ENCODE measurements around the gene SLC22A16. TPM values are rescaled to one million over a fixed set of nuclear protein-coding genes. Genes with fewer than 3 reads are reported as not detected.

SLC22A16 gene
- total and polyA plus RNA-seq, 9 donors, result 0.15 to 3.6 (median 0.42) TPM; not detected in 3

DNA sequence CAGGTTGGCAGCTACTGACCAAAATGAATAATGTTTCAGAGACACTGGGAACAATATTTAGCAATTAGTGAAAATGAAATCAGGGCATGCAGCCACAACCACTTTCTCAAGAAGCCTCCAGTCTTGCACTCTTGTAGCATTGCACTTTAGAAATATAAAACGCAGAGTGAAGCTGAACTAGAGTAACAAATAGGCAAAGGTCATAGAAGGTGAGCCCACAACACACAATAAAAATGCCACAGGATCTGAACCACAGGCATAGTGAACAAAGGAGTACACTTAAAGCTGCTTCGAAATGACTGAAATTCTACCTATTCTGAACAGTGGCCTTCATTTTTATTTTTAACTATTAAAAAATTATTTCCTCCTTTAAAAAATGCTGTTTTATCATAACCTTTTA, 86.0 kb downstream of the SLC22A16 start:
- H3K4me1 ChIP-seq (ENCODE audit: insufficient read depth), result peaks cover 6% of the 10 kb centered on the region
- H3K27ac ChIP-seq, result no peak overlapping the region
- no peak for DNase-seq
- no peaks in the 10 kb centered on the region for H3K27me3 ChIP-seq
- H3K4me3 ChIP-seq, result no peak overlapping the region
- intact Hi-C loops (cut with DNase I), result loop anchor here (2.0 to 10.0 kb wide), 4 partner anchors 206 to 326 kb away; partner anchors contain the start of genes WASF1 (in 3 of the 4) and CDC40 (in 1 of the 4)
- H3K36me3 ChIP-seq, result no peaks in the 10 kb centered on the region
- TF ChIP-seq, protein P1, sequence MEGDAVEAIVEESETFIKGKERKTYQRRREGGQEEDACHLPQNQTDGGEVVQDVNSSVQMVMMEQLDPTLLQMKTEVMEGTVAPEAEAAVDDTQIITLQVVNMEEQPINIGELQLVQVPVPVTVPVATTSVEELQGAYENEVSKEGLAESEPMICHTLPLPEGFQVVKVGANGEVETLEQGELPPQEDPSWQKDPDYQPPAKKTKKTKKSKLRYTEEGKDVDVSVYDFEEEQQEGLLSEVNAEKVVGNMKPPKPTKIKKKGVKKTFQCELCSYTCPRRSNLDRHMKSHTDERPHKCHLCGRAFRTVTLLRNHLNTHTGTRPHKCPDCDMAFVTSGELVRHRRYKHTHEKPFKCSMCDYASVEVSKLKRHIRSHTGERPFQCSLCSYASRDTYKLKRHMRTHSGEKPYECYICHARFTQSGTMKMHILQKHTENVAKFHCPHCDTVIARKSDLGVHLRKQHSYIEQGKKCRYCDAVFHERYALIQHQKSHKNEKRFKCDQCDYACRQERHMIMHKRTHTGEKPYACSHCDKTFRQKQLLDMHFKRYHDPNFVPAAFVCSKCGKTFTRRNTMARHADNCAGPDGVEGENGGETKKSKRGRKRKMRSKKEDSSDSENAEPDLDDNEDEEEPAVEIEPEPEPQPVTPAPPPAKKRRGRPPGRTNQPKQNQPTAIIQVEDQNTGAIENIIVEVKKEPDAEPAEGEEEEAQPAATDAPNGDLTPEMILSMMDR (IDR thresholded peaks at IDR 0.05), result no peak
- TF ChIP-seq EP300 (IDR thresholded peaks at IDR 0.05) (no peak), POLR2A (IDR thresholded peaks at IDR 0.05) (no peak)
- H3K9me3 ChIP-seq, result no peaks in the 10 kb centered on the region
- WGBS, 3 donors, result 38 to 51% (median 43%) methylated on average over 2 of the region's 2 CpGs

DNA sequence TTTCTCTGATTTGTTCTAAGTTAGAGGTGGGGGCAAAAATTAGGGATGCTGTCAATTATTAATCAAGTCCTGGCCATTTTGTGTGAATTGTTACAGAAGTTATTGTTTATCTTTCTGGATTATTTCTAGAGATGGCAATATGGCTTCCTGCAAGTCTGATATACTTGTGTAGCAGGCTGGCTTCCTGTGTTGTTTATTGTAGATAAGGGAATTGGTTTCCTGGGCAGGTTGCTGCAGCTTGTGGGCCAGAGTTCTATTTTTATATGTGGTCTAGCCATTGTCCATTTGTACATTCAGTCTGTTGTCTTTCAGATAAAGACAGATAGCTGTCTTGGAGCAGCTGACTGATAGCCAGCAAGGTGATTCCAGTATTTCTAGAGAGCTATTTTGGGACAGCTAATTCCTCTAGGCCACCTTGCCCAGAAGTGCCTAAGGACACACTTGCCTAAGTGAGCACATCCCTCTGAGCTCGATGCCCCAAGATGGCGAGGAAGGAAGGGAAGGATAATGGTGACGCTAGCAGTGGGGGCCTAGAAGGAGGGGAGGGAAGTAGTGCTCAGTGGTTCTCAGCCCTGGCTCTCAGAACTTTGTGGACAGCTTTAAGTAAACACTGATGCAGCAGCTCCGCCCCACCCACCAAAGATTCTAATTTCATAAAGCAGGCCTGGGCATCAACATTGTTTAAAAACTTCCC, 86.6 kb downstream of the SLC22A16 start:
- Histone ChIP-seq H3K9me3 (no peaks in the 10 kb centered on the region), H3K4me1 (ENCODE audit: insufficient read depth) (peaks cover 3% of the 10 kb centered on the region), H3K27me3 (no peaks in the 10 kb centered on the region), H3K36me3 (no peaks in the 10 kb centered on the region), H3K27ac (no peak overlapping the region), H3K4me3 (no peak overlapping the region)
- no peak for DNase-seq
- 88 to 91% (median 90%) methylated on average over 4 of the region's 4 CpGs for WGBS, 3 donors
- TF ChIP-seq EP300 (IDR thresholded peaks at IDR 0.05) (no peak), POLR2A (IDR thresholded peaks at IDR 0.05) (no peak)
- TF ChIP-seq, protein P1 (IDR thresholded peaks at IDR 0.05), result no peak
- intact Hi-C loops (cut with DNase I), result loop anchor here (2.0 to 10.0 kb wide), 6 partner anchors 205 to 688 kb away; partner anchors contain the start of genes WASF1 (in 3 of the 4) and CDC40 (in 1 of the 4)

DNA sequence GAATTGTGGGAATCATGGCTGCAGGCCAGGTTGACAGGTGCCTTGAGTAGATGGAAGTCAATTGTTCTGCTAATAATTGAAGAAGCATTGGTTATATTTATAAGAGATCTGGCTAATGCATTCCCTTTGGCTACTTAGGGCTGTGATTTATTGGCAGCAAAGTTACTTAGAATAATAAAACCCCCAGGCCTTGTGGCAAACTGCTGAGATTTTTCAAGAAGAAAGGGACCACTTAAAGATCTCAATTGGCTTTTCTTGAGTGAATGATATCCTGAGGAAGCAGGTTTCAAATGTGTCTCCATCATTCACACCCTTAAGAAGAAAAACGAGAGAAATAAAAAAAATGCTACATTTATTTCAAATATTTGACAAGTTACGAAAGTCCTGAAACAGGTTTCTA, 88.4 kb downstream of the SLC22A16 start:
- intact Hi-C loops (cut with DNase I), result loop anchor here in 2 of 4 donors (2.0 to 10.0 kb wide), 3 partner anchors 323 to 686 kb away; no protein-coding TSS in a partner anchor
- no peaks in the 10 kb centered on the region for H3K9me3 ChIP-seq
- no peaks in the 10 kb centered on the region for H3K4me1 ChIP-seq (ENCODE audit: insufficient read depth)
- DNase-seq, result no peak
- no peaks in the 10 kb centered on the region for H3K36me3 ChIP-seq
- H3K4me3 ChIP-seq, result no peak overlapping the region
- TF ChIP-seq EP300 (IDR thresholded peaks at IDR 0.05) (no peak), POLR2A (IDR thresholded peaks at IDR 0.05) (no peak)
- TF ChIP-seq, protein P1 (IDR thresholded peaks at IDR 0.05), result no peak
- no peak overlapping the region for H3K27ac ChIP-seq
- 84 to 93% (median 87%) methylated on average over 2 of the region's 2 CpGs for WGBS, 3 donors
- H3K27me3 ChIP-seq, result no peaks in the 10 kb centered on the region

DNA sequence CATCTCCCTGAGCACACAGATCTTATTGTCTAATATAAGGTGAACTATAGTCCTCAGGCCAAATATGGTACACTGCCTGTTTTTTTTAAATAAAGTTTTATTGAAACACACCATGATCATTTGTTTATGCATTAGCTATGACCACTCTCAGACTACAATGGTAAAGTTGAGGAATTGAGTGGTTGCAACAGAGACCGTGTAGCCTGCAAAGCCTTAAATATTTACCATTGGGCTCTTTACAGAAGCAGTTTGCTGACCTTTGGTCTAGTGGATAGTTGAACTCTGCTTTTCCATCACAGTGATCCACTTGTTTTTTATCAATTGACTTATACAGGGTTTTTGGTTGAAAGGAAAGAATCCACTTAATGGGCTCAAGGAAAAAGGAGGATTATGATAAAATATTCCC, 91.0 kb downstream of the SLC22A16 start:
- Histone ChIP-seq H3K4me1 (ENCODE audit: insufficient read depth) (no peaks in the 10 kb centered on the region), H3K27me3 (no peaks in the 10 kb centered on the region), H3K27ac (no peak overlapping the region), H3K9me3 (no peaks in the 10 kb centered on the region), H3K36me3 (no peaks in the 10 kb centered on the region), H3K4me3 (no peak overlapping the region)
- intact Hi-C loops (cut with DNase I), result loop anchor here in 2 of 4 donors (5.0 to 10.0 kb wide), 2 partner anchors 321 to 683 kb away; no protein-coding TSS in a partner anchor
- no peak for TF ChIP-seq EP300 (IDR thresholded peaks at IDR 0.05)
- TF ChIP-seq POLR2A (IDR thresholded peaks at IDR 0.05), result no peak
- TF ChIP-seq, protein P1 (IDR thresholded peaks at IDR 0.05), result no peak
- WGBS, 3 donors, result 85 to 89% (median 85%) methylated on average over 1 of the region's 1 CpG
- DNase-seq, result no peak
